Hematopoietic multipotent progenitor cell treated with erythropoietin and hydrocortisone succinate and interleukin-3 and kit ligand, for 4 days (in vitro differentiated cells): ENCODE data around the gene PLA2G12A.
A peak's percentile ranks its signal among the peaks of the same experiment; 100 is the strongest.
"Not testable (repeated sequence)": the region's sequence is repeated elsewhere in the genome, so short reads cannot be mapped to it uniquely, and the experiment has no call there.

ENCODE experiments used
- DNase-seq: peaks from one replicate; pipeline ENCODE4 v3.0.0-alpha.2; 2015

Gene PLA2G12A

DNA sequence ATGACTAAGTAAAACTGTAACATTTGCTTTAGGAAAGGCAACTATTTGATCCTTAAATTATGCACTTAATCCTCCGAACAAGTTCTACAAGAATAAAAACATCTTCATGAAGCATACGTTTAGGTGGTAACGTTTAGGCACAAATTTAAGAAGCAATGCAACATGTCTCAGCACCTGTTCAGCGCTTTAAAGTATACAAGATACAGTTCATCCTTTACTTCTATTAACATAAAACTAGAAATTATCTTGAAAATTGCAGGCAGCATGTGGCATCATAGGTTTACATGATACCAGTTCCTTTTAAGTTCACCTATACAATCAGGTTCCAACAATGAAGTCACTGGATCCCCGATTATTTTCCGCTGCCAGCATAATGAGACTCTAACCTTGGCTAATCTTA is 1.5 kb downstream of the PLA2G12A start:
- no peak for DNase-seq

DNA sequence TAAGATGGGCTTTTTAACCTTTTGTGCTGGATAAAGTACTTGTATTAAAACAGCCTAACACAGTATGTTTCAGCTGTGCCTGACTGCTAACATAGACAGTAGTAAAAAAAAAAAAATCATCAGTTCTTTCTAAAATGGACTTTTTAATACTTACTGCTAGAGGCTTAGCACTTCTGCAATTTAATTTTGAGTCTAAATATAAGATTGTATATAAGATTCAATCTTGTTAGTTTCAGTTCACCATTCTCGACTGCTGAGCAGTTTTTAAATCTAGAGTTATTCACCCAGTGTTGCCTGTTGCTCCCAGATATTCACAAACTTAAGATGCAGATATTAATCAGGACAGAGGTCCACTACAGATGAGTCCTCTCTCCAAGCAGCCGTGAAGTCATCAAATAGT is 6.8 kb downstream of the PLA2G12A start:
- DNase-seq: no peak

GRCh38 chr4:109722357-109722756 is 7.5 kb downstream of the PLA2G12A start:
- no peak for DNase-seq

DNA sequence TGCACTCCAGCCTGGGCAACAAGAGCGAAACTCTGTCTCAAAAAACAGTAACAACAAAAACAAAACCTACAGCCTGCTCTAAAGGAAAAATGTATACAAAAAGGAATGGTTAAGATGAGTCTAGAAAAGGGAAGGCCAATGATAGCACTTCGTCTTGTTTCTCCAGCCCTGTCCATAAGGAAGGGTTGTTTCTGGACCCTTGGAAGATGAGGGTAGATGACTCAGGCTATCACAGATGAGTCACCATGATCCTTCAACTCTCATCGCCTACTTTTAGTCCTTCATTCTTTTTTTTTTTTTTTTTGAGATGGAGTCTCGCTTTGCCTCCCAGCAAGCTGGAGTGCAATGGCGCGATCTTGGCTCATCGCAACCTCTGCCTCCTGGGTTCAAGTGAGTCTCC is 8.8 kb downstream of the PLA2G12A start:
- no peak for DNase-seq

DNA sequence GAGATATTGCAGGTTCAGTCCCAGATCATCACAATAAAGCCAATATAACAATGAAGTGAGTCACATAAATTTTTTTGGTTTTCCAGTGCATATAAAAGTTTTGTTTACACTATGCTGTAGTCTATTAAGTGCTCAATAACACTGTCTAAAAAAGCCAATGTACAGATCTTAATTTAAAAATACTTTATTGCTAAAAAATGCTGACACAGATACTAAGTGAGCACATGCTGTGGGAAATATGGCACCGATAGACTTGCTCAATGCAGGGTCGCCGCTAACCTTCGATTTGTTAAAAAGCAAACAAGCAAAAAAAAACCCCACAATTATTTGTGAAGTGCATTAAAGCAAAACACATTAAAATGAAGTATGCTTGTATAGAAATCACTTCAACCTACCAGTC is 10.3 kb downstream of the PLA2G12A start:
- DNase-seq: no peak

- DNase-seq: no peak
Measured at GRCh38 chr4:109718759-109719158, 11.1 kb downstream of the PLA2G12A start.

DNA sequence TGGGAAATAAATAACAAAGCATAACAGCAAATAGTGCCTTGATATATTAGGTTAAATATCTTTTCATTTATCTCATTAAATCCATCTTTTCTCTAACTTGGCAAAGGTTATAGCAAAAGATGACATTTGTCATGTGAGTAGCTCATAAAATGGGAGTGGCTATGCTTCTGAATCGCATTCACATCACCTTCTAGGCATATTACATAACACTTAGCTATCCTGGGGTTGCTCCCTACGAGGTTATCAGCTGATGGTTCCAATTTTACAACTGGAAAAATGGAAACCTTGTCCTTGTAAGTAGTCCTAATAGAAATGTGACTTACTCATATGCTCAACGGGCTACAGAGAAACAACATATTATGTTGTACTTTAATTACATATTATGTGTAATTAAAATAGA is 16.4 kb downstream of the PLA2G12A start:
- no peak for DNase-seq

DNA sequence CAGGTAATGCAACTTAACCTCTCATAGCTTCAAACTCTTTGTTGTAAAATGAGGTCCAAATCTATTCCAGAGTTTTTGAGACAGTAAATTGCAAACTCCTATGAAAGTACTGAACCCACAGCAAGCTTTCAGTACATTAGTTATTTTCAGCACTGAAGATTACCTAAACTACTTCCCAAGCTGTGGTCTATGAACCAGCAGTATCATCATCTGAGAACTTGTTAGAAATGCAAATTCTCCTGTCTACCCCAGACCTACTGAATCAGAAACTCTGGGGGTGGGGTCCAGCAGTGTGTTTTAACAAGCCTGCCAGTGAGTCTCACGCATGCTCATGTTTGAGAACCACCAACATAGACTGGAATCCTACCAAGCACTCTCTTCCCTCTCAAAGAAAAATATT is 20.9 kb downstream of the PLA2G12A start:
- DNase-seq: no peak

DNA sequence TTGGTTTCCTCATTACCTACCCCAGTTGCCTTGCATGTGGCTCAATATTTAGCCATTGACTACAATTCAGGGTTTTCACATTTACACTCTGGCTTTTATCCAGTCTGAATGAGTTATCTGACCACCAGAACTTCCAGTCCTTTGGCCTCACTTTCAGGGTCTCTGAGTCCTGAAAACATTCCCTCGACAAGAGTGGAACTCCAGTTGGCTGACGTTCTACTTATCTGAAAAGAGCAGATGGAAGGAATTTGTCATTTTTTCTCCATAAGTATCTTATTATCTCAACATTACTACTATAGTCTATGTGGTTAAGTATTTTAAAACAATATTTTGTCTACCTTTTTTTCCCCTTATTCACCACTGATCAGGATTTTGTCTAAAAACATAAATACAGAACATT is 21.4 kb downstream of the PLA2G12A start:
- DNase-seq: no peak

DNA sequence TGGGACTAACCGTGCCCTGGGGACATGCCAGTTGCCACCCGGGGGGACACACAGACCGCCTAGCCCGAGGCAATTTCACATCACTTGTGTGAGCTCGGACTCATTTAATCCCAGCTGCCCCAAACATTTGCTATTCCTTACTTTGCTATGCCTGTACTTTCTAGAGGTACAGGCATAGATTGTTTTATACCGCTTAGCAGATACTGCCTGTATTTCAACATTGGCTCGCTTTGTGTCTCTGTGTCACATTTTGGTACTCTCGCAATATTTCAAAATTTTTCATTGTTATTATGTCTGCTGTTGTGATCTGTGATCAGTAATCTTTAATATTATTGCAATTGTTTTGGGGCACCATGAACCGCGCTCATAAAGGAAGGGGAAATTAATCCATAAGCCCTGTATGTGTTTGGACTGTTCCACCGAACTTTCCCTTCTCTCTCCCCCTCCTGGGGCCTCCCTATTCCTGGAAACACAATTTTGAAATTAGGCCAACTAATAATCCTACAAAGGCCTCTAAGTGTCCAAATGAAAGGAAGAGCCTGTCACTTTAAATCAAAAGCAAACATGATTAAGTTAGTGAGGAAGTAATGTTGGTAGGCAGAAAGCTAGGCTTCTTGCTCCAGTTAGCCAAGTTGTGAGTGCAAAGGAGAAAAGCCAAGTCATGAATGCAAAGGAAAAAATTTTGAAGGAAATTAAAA is 26.1 kb downstream of the PLA2G12A start:
- peak; percentile 56 for DNase-seq

GRCh38 chr4:109702950-109703663 is 26.8 kb downstream of the PLA2G12A start, which contains the start of gene CASP6:
TSS of gene CASP6 (minus strand) at chr4:109703445. CDS start at chr4:109703395, 50 bp downstream.
- DNase-seq: peak; percentile 94

DNA sequence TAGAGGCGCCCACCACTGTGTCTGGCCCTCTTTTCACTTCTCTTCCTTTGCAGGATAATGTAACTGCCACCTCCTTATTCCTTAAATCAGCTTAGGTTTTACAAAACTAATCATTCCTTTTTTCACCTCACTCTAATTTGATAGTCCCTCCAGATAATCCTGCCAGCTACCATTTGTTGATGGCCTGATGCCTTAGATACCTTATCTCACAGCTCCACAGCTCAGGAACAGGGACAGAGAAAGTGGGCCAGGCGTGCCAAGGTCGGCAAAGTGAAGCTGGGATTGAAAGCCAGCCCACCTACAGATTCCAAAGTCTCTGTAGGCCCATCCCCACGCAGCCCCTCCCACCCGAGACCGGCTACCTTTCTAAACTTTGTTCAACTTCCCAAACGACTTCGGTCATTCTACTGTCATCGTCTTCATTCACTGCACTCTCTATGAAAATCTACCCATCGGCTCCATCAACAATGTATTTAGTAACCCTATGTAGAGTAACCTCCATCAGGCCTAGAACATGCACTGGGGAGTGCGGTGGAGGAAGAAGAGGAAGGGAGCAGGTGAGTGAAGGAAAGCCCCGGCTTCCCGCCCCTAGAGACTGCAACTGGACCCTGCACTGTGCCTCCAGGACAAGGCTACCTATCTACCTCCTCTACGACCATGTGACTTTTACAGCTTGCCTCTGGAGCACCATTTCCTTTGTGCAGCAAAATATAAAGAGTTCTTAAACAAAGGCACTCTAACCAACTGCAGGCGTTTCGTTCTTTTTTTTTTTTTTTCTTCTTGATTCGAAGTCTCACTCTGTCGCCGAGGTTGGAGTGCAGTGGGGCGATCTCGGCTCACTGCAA is 28.1 kb downstream of the PLA2G12A start:
- DNase-seq: peak; percentile 43

DNA sequence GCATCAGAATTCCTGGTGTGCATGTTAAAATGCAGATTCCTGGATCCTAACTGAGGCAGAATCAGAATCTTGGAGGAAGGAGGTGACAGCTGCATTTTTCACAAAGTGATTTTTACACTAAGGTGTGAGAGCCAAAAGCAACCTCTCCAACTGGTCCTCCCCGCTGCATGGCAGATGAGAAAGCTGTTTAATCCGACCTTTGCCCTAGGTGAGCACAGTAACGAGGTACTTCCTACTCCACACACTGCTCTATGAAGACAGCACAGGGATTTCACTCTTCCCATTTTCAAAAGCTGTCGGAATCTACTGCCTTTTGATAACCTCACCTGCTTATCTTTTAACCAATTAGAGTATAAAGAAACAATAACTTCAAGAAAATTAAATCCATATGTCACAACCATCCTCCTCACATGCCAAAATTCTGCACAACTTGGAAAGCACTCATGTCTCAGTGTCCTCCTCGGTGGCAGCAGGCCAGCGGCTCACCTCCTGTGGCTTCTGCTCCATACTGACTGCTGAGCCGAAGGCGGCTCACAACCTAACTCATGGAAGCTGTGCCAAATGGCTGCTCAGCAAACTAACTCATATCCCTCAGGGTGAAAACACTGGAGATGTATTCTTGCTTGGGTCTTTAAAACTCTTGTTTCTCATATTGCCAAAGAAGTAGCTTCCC is 30.2 kb downstream of the PLA2G12A start:
- DNase-seq: no peak

GRCh38 chr4:109698656-109699055 is 31.2 kb downstream of the PLA2G12A start:
- DNase-seq: no peak

- no peak for DNase-seq
Measured at GRCh38 chr4:109691411-109691920, 38.4 kb downstream of the PLA2G12A start.

- DNase-seq: peak; percentile 21
Measured at GRCh38 chr4:109690690-109691410, 39.0 kb downstream of the PLA2G12A start.

GRCh38 chr4:109684727-109685126 is 45.1 kb downstream of the PLA2G12A start:
- no peak for DNase-seq

GRCh38 chr4:109683621-109684253 is 46.1 kb downstream of the PLA2G12A start:
- peak; percentile 31 for DNase-seq

- no peak for DNase-seq
Measured at GRCh38 chr4:109682875-109683274, 47.0 kb downstream of the PLA2G12A start.

- DNase-seq: not testable (repeated sequence)
Measured at GRCh38 chr4:109678925-109679324, 50.9 kb downstream of the PLA2G12A start.

- not testable (repeated sequence) for DNase-seq
Measured at GRCh38 chr4:109678472-109678871, 51.4 kb downstream of the PLA2G12A start.
